ENCODE measurements around the gene EGFLAM. TPM values are rescaled to one million over a fixed set of nuclear protein-coding genes. Genes with fewer than 3 reads are reported as not detected.

Gene EGFLAM
- total and polyA plus RNA-seq, 2 donors (not counting 3 experiments of a cell fraction or from before 2014, with no cell fraction given), result 1.2 to 2.7 TPM

DNA sequence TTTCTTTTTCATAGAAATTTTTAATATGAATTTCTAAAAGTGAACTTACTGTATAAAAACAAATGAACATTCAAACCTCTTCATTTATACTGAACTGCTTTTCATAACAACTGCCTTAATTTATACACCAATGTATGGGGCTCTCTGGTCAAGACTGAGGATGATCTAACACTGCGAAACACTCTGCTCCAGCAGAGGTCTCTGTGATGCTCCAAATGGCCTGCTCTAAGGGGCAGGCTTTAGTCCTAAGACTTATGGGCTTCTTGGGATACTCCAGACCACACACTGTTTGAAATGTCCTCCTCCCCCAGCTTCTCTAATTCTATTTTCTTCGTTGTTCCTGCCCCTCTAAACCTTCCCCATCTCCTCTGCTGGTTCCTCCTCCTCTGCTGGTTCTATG is 239.6 kb downstream of the EGFLAM start:
- intact Hi-C loops (cut with micrococcal nuclease), result no loop called here

More for the DNA sequence above, 239.6 kb downstream of the EGFLAM start:
- Histone ChIP-seq H3K79me2 (ENCODE audit: control insufficient read depth, insufficient read depth, low read length) (no peaks in the 10 kb centered on the region), H3K4me2 (ENCODE audit: insufficient read depth, low read length) (no peak overlapping the region), H3K27ac (ENCODE audit: insufficient read depth, low read depth, low read length) (no peak overlapping the region), H3K9ac (replicated peaks; ENCODE audit: extremely low read depth, insufficient read depth, low read length) (no peak overlapping the region), H3K9me3 (replicated peaks; ENCODE audit: control insufficient read depth, insufficient read depth, low read length) (no peaks in the 10 kb centered on the region), H3K36me3 (ENCODE audit: control insufficient read depth in 2 of 2, extremely low read depth in 1 of 2, insufficient read depth in 2 of 2, low read length in 2 of 2) (peaks cover 0 to 2% of the 10 kb centered on the region in 2 experiments), H3K4me3 (replicated peaks in 1 of 3; ENCODE audit: insufficient read depth in 1 of 3, low read depth in 1 of 3, low read length in 3 of 3) (no peak overlapping the region), H3K9me1 (replicated peaks; ENCODE audit: control insufficient read depth, extremely low read depth, insufficient read depth, low read length) (no peaks in the 10 kb centered on the region), H4K20me1 (replicated peaks; ENCODE audit: control insufficient read depth, extremely low read depth, insufficient read depth, low read length) (no peaks in the 10 kb centered on the region), H3K4me1 (ENCODE audit: control insufficient read depth, extremely low read depth, insufficient read depth, low read length) (no peaks in the 10 kb centered on the region), H2AFZ (ENCODE audit: low read depth, low read length) (no peak overlapping the region), H3K27me3 (ENCODE audit: control insufficient read depth in 2 of 2, insufficient read depth in 2 of 2, low read length in 2 of 2) (no peaks in the 10 kb centered on the region)
- POLR2A ChIA-PET, result no interaction called here
- FAIRE-seq (no peak), DNase-seq (ENCODE audit: low read depth, low spot score) (peak; percentile 14)
- CTCF ChIA-PET, result interaction anchor here (1.0 to 3.6 kb wide), 2 partner anchors 56 to 312 kb away, joined by 4 to 17 read pairs; no protein-coding TSS in a partner anchor
- TF ChIP-seq JUN (IDR thresholded peaks at IDR 0.05; ENCODE audit: borderline replicate concordance, insufficient read depth, insufficient read length, low read depth) (no peak), GATA2 (IDR thresholded peaks at IDR 0.05; ENCODE audit: insufficient read depth, insufficient read length, low read depth, low read length) (no peak), POLR2A (IDR thresholded peaks at IDR 0.05; ENCODE audit: low read depth, low read length) (no peak), POLR2AphosphoS5 (IDR thresholded peaks at IDR 0.05; ENCODE audit: insufficient read depth, low read depth, low read length) (no peak), MYC (IDR thresholded peaks at IDR 0.05; ENCODE audit: low read depth, low read length) (no peak), FOS (IDR thresholded peaks at IDR 0.05; ENCODE audit: borderline replicate concordance, insufficient read depth, low read length) (no peak), EZH2 (IDR thresholded peaks at IDR 0.05; ENCODE audit: borderline replicate concordance, low read depth, low read length, severe bottlenecking) (no peak)
- TF ChIP-seq, protein P1, sequence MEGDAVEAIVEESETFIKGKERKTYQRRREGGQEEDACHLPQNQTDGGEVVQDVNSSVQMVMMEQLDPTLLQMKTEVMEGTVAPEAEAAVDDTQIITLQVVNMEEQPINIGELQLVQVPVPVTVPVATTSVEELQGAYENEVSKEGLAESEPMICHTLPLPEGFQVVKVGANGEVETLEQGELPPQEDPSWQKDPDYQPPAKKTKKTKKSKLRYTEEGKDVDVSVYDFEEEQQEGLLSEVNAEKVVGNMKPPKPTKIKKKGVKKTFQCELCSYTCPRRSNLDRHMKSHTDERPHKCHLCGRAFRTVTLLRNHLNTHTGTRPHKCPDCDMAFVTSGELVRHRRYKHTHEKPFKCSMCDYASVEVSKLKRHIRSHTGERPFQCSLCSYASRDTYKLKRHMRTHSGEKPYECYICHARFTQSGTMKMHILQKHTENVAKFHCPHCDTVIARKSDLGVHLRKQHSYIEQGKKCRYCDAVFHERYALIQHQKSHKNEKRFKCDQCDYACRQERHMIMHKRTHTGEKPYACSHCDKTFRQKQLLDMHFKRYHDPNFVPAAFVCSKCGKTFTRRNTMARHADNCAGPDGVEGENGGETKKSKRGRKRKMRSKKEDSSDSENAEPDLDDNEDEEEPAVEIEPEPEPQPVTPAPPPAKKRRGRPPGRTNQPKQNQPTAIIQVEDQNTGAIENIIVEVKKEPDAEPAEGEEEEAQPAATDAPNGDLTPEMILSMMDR (IDR thresholded peaks at IDR 0.05; ENCODE audit: extremely low read depth in 1 of 2, insufficient read depth in 1 of 2, low read depth in 1 of 2, low read length in 2 of 2), result no peak
- TF ChIP-seq, protein P2, sequence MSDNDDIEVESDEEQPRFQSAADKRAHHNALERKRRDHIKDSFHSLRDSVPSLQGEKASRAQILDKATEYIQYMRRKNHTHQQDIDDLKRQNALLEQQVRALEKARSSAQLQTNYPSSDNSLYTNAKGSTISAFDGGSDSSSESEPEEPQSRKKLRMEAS (IDR thresholded peaks at IDR 0.05; ENCODE audit: insufficient read depth, insufficient read length), result no peak
- dilution Hi-C loops (cut with MboI; ENCODE audit: extremely low pct_ligation_motif_present, low sequenced_read_pairs), result no loop called here
- no TSS peak for BruUV-seq (replicated peaks)
